ENCODE measurements around the gene CCNY. TPM values are rescaled to one million over a fixed set of nuclear protein-coding genes. Genes with fewer than 3 reads are reported as not detected.

CCNY gene
- total and polyA plus RNA-seq, 2 of the 4 experiments (the other 2 are of a cell fraction), result 38.0 to 131 TPM

DNA sequence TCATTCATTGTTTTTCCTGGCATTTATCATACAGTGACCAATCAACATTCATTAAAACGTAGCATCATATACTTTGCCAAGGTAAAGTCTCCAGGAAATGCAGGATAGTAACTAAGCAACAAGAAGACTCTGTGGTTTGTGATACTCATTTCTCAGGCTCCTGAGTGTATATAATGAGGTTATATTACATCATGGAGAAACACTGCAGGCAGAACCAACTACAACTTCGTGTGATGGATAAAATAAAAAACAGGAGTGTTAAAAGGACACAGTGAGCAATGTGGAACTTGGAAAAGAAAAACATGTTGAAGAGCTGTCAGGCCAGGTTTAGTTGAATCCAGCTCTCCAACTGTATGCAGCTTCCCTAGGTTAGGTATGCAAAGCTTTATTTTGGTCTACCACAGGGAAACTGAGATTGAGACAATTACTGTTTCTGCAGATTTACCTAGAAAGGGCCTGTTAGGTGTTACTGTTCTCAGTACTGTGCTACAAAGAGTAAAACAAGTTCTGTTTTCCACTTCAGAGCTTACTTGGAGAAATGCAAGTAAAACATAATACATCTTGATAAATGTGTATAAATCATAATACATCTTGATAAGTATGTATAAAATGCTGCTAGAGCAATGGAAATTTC lies 7.8 kb upstream of the CCNY start:
- H3K23ac ChIP-seq (ENCODE audit: low read depth, low read length), result peak overlapping the region; percentile 44; the same call in 1 of the 2 replicates
- H3K4me2 ChIP-seq (ENCODE audit: low read depth, low read length), result peak overlapping the region; percentile 46; the same call in 1 of the 2 replicates
- H3K36me3 ChIP-seq (ENCODE audit: control insufficient read depth, insufficient read depth, low read length), result no peaks in the 10 kb centered on the region; the same call in 1 of the 2 replicates
- no peak overlapping the region; the same call in 2 of the 3 replicates for H2BK15ac ChIP-seq (ENCODE audit: low read depth, low read length)
- ATAC-seq (ENCODE audit: low read depth), result peak; percentile 45
- WGBS, 2 experiments (ENCODE audit: extremely low coverage in 2 of 2, insufficient read length in 1 of 2), result no CpG with 5 or more reads among the region's 2 CpGs
- H3K9ac ChIP-seq (ENCODE audit: low read depth, low read length), result no peak overlapping the region
- peak overlapping the region; percentile 94; the same call in 1 of the 2 replicates for H3K4ac ChIP-seq (ENCODE audit: low read depth, low read length)
- 0 out of 2 replicates have a peak overlapping the region, but pooled peaks have one; percentile 30 for H3K18ac ChIP-seq (ENCODE audit: low read depth, low read length)
- H4K5ac ChIP-seq (ENCODE audit: low read depth, low read length), result peak overlapping the region; percentile 88; the same call in 1 of the 2 replicates
- TF ChIP-seq CEBPB (IDR thresholded peaks at IDR 0.05; ENCODE audit: low read depth, low read length), result peak; percentile 61; the same call in 1 of the 2 replicates
- peak; percentile 33; the same call in 1 of the 2 replicates for TF ChIP-seq RFX5 (IDR thresholded peaks at IDR 0.05; ENCODE audit: low read depth, low read length)
- no peak for TF ChIP-seq CTCF (conservative IDR thresholded peaks at IDR 0.05; ENCODE audit: low read depth, low read length)
- 0 out of 2 replicates have a peak, but pooled peaks have one; percentile 9 for TF ChIP-seq RAD21 (IDR thresholded peaks at IDR 0.05; ENCODE audit: low read length)
- no peak overlapping the region for H2BK120ac ChIP-seq (ENCODE audit: low read depth, low read length)
- H2BK5ac ChIP-seq (ENCODE audit: low read depth, low read length, poor library complexity, severe bottlenecking), result peak overlapping the region; percentile 85
- H4K91ac ChIP-seq (ENCODE audit: insufficient read depth, low read depth, low read length), result peak overlapping the region; percentile 94; the same call in 1 of the 2 replicates
- peaks cover 31% of the 10 kb centered on the region for H3K4me1 ChIP-seq (ENCODE audit: control insufficient read depth, insufficient read depth, low read length)
- intact Hi-C loops (cut with micrococcal nuclease), result loop anchor here (5.0 kb wide), 1 partner anchor 201 kb away; the partner anchor contains the start of gene CREM
- no peaks in the 10 kb centered on the region for H3K9me3 ChIP-seq (ENCODE audit: control insufficient read depth, insufficient read depth, low read length)
- H3K79me1 ChIP-seq (ENCODE audit: low read depth in 1 of 2, low read length in 2 of 2), result peaks cover 41 to 68% of the 10 kb centered on the region in 2 experiments
- H2AFZ ChIP-seq (replicated peaks; ENCODE audit: low read length, poor library complexity), result no peak overlapping the region
- no peaks in the 10 kb centered on the region for H3K27me3 ChIP-seq (ENCODE audit: control insufficient read depth, insufficient read depth, low read length)
- peaks cover 20% of the 10 kb centered on the region for H4K20me1 ChIP-seq (ENCODE audit: insufficient read depth, low read length)
- no peak overlapping the region for H3K56ac ChIP-seq (ENCODE audit: extremely low read depth, insufficient read depth, low read length)
- H3K4me3 ChIP-seq (ENCODE audit: insufficient read depth, low read depth, low read length), result no peak overlapping the region
- BruUV-seq (replicated peaks), result no TSS peak
- peak overlapping the region; percentile 53; the same call in 1 of the 2 replicates for H2BK20ac ChIP-seq (ENCODE audit: low read depth, low read length)
- peak overlapping the region; percentile 24 to 77; a peak in 1 of 4 replicates for H4K8ac ChIP-seq (ENCODE audit: low read depth in 2 of 2, low read length in 2 of 2)
- ChIA-PET CTCF (interaction anchor here (0.6 to 1.4 kb wide), 4 partner anchors 10 to 169 kb away, joined by 3 to 4 read pairs (median 3); no protein-coding TSS in a partner anchor), POLR2A (ENCODE audit: unreplicated experiment) (no interaction called here)
- H3K14ac ChIP-seq (replicated peaks; ENCODE audit: low read depth, low read length), result peak overlapping the region; percentile 48; the same call in 1 of the 2 replicates
- in situ Hi-C loops (cut with MboI; ENCODE audit: low sequenced_read_pairs), result no loop called here
- peaks cover 27% of the 10 kb centered on the region for H3K9me1 ChIP-seq (ENCODE audit: insufficient read depth, low read length)
- H3K27ac ChIP-seq (ENCODE audit: insufficient read depth, low read length), result peak overlapping the region; percentile 10; the same call in 1 of the 2 replicates
- peak; percentile 95 for DNase-seq
- H2AK9ac ChIP-seq (replicated peaks; ENCODE audit: low read depth, low read length, poor library complexity), result no peak overlapping the region
- dilution Hi-C loops (cut with HindIII; ENCODE audit: low sequenced_read_pairs, unreplicated experiment), result no loop called here
- H2AK5ac ChIP-seq (ENCODE audit: low read depth, low read length), result no peak overlapping the region
